ENCODE results near the gene PDS5B. TPM values are rescaled to one million over a fixed set of nuclear protein-coding genes. Genes with fewer than 3 reads are reported as not detected.

PDS5B gene
- total RNA-seq, 1 donor from 2014 or later = 8.7 TPM

DNA sequence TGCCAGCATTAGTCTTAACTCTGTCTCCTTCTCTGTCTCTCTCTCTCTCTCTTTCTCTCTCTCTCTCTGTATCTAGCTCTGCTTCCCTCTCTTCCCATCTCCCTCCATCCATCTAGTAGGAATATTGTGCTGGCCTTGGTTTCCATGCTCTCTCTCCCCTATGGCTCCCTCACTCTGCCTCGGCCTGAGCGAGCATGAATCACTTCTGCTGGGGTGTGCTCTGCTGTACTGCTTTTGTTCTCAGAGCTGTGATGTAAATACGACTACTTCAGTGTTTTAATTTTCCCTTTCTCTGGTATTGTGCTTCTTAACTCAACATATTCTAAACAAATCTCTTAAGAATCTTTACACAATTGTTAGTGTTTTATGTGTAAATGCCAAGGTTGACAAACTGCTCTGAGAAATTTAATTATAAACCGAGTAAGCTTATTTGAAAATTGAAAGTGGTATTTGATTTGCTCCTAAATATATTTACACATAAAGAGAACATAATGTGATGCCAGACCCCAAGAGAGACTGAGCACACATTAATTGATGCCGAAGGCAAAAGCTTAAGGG lies 218.5 kb downstream of the PDS5B start:
- no peak overlapping the region for H3K4me3 ChIP-seq (ENCODE audit: low read depth, low read length)
- peak; percentile 42 for DNase-seq (ENCODE audit: low read depth)
- H3K36me3 ChIP-seq (ENCODE audit: control insufficient read depth, insufficient read depth, low read length) = no peaks in the 10 kb centered on the region
- no peaks in the 10 kb centered on the region for H3K27me3 ChIP-seq (ENCODE audit: control insufficient read depth, insufficient read depth, low read length)
- FAIRE-seq = peak; percentile 36
- TF ChIP-seq, protein P1, sequence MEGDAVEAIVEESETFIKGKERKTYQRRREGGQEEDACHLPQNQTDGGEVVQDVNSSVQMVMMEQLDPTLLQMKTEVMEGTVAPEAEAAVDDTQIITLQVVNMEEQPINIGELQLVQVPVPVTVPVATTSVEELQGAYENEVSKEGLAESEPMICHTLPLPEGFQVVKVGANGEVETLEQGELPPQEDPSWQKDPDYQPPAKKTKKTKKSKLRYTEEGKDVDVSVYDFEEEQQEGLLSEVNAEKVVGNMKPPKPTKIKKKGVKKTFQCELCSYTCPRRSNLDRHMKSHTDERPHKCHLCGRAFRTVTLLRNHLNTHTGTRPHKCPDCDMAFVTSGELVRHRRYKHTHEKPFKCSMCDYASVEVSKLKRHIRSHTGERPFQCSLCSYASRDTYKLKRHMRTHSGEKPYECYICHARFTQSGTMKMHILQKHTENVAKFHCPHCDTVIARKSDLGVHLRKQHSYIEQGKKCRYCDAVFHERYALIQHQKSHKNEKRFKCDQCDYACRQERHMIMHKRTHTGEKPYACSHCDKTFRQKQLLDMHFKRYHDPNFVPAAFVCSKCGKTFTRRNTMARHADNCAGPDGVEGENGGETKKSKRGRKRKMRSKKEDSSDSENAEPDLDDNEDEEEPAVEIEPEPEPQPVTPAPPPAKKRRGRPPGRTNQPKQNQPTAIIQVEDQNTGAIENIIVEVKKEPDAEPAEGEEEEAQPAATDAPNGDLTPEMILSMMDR (IDR thresholded peaks at IDR 0.05; ENCODE audit: insufficient read depth, low read length, severe bottlenecking) = no peak

DNA sequence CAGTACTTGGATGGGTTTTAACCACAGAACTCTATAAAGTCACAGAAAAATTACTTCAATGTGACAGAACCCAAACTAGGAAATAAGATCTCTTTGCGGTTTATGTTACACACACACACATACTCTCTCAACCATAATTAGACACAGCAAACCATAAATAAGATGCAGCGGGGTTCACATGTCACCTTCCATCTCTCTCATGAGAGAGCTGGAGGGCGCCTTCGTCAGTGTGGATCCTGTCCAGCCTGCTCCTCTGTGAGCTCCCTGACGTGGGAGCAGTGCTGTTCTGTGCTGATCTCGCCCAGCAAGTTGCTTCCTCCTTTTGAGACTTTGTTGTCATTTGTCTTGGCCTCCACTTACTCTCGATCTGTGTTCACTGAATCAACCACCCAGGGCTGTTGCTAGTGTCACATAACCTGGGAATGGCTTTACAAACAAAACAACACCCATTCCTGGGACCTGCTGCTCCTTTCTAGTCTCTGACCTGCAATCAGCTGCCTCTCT lies 225.1 kb downstream of the PDS5B start:
- Histone ChIP-seq H3K4me3 (ENCODE audit: low read depth, low read length) (no peak overlapping the region), H3K27me3 (ENCODE audit: control insufficient read depth, insufficient read depth, low read length) (no peaks in the 10 kb centered on the region), H3K36me3 (ENCODE audit: control insufficient read depth, insufficient read depth, low read length) (no peaks in the 10 kb centered on the region)
- DNase-seq (ENCODE audit: low read depth) (peak; percentile 17), FAIRE-seq (no peak)
- TF ChIP-seq, protein P1 (IDR thresholded peaks at IDR 0.05; ENCODE audit: insufficient read depth, low read length, severe bottlenecking) = no peak

GRCh38 chr13:32821149-32821688 lies 235.0 kb downstream of the PDS5B start:
- no peak overlapping the region for H3K4me3 ChIP-seq (ENCODE audit: low read depth, low read length)
- FAIRE-seq = no peak

DNA sequence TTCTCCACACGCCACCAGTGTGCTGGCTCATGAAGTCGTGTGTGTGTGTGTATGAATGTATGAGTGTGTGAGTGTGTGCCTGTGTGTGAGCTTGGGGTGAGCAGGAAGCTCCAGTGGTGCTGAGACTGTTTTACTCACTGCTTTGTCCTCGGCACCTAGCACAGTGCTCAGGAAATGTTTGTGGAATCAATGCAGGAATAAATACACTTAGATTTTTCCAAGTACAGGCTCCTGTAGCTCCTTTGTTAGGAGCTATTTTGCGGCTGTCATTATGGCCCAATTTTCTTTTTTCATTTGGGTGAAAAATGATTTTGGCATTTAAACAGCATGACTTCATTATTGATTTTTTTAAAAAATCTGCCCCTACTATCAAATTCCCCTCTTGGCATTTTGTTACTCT lies 236.5 kb downstream of the PDS5B start:
- H3K4me3 ChIP-seq (ENCODE audit: low read depth, low read length) = no peak overlapping the region
- H3K27me3 ChIP-seq (ENCODE audit: control insufficient read depth, insufficient read depth, low read length) = no peaks in the 10 kb centered on the region
- FAIRE-seq (no peak), DNase-seq (ENCODE audit: low read depth) (no peak)
- H3K36me3 ChIP-seq (ENCODE audit: control insufficient read depth, insufficient read depth, low read length) = no peaks in the 10 kb centered on the region
- TF ChIP-seq, protein P1 (IDR thresholded peaks at IDR 0.05; ENCODE audit: insufficient read depth, low read length, severe bottlenecking) = no peak

More at GRCh38 chr13:32821149-32821688, 235.0 kb downstream of the PDS5B start:
- no peak for DNase-seq (ENCODE audit: low read depth)
- Histone ChIP-seq H3K27me3 (ENCODE audit: control insufficient read depth, insufficient read depth, low read length) (no peaks in the 10 kb centered on the region), H3K36me3 (ENCODE audit: control insufficient read depth, insufficient read depth, low read length) (no peaks in the 10 kb centered on the region)
- TF ChIP-seq, protein P1 (IDR thresholded peaks at IDR 0.05; ENCODE audit: insufficient read depth, low read length, severe bottlenecking) = no peak

GRCh38 chr13:32823597-32823996 lies 237.3 kb downstream of the PDS5B start:
- FAIRE-seq = no peak
- no peaks in the 10 kb centered on the region for H3K36me3 ChIP-seq (ENCODE audit: control insufficient read depth, insufficient read depth, low read length)
- no peak overlapping the region for H3K4me3 ChIP-seq (ENCODE audit: low read depth, low read length)
- TF ChIP-seq, protein P1 (IDR thresholded peaks at IDR 0.05; ENCODE audit: insufficient read depth, low read length, severe bottlenecking) = no peak
- no peaks in the 10 kb centered on the region for H3K27me3 ChIP-seq (ENCODE audit: control insufficient read depth, insufficient read depth, low read length)
- DNase-seq (ENCODE audit: low read depth) = no peak

Data from bronchial epithelial cell (primary cell).